Erythroblast (primary cell): ENCODE results near the gene SPACA9.

ENCODE experiments used
- DNase-seq, 2 experiments: peaks; one replicate each; lab custom pipeline; 2025; lab: John Stamatoyannopoulos, UW
- GATA1 ChIP-seq: IDR thresholded peaks from 2 replicates; pipeline ENCODE4 v1.6.1; 2011; ENCODE audit warnings: low read depth, mild to moderate bottlenecking, control low read depth, low read length, moderate library complexity
- POLR2A ChIP-seq: IDR thresholded peaks from 2 replicates; pipeline ENCODE4 v1.6.1; 2011; ENCODE audit warnings: mild to moderate bottlenecking, low read length

Gene SPACA9

GRCh38 chr9:132878695-132879456 lies at the start of gene SPACA9:
Gene SPACA9 (plus strand): TSS chr9:132878898. CDS start chr9:132883948, 5,050 bp downstream.
- peak; percentile 51 to 62 for DNase-seq
- TF ChIP-seq POLR2A (no peak), GATA1 (no peak)

- DNase-seq: no peak
- TF ChIP-seq POLR2A (no peak), GATA1 (no peak)
Measured at GRCh38 chr9:132832171-132832881, 46.4 kb upstream of the SPACA9 start.

- no peak for TF ChIP-seq GATA1
- no peak for TF ChIP-seq POLR2A
Measured at GRCh38 chr9:132833550-132834121, 45.1 kb upstream of the SPACA9 start.

GRCh38 chr9:132834343-132834742 lies 44.4 kb upstream of the SPACA9 start:
- TF ChIP-seq POLR2A: no peak
- no peak for TF ChIP-seq GATA1
- no peak for DNase-seq

More at GRCh38 chr9:132833550-132834121, 45.1 kb upstream of the SPACA9 start:
- no peak for DNase-seq

- TF ChIP-seq POLR2A: no peak
- no peak for TF ChIP-seq GATA1
- no peak for DNase-seq
Measured at GRCh38 chr9:132837501-132838286, 41.0 kb upstream of the SPACA9 start.

GRCh38 chr9:132838291-132838690 lies 40.4 kb upstream of the SPACA9 start:
- no peak for TF ChIP-seq GATA1
- no peak for TF ChIP-seq POLR2A
- no peak for DNase-seq

GRCh38 chr9:132840980-132841379 lies 37.7 kb upstream of the SPACA9 start:
- no peak for DNase-seq
- TF ChIP-seq GATA1: no peak
- no peak for TF ChIP-seq POLR2A

- TF ChIP-seq GATA1 (no peak), POLR2A (no peak)
Measured at GRCh38 chr9:132842124-132843044, 36.3 kb upstream of the SPACA9 start.

GRCh38 chr9:132846109-132846917 lies 32.4 kb upstream of the SPACA9 start:
- TF ChIP-seq GATA1 (no peak), POLR2A (no peak)
- DNase-seq: no peak

More at GRCh38 chr9:132842124-132843044, 36.3 kb upstream of the SPACA9 start:
- peak in 1 of 2 experiments; percentile 4 for DNase-seq

- no peak for DNase-seq
- TF ChIP-seq POLR2A: no peak
- no peak for TF ChIP-seq GATA1
Measured at GRCh38 chr9:132846918-132847515, 31.7 kb upstream of the SPACA9 start.

GRCh38 chr9:132849185-132849706 lies 29.5 kb upstream of the SPACA9 start:
- no peak for DNase-seq
- TF ChIP-seq GATA1 (no peak), POLR2A (no peak)

GRCh38 chr9:132853482-132853881 lies 25.2 kb upstream of the SPACA9 start:
- DNase-seq: no peak
- TF ChIP-seq POLR2A (no peak), GATA1 (no peak)
